Measurements from ENCODE around the gene PAQR6. TPM values are rescaled to one million over a fixed set of nuclear protein-coding genes. Genes with fewer than 3 reads are reported as not detected.

PAQR6 gene
- total and polyA plus RNA-seq, 2 of the 8 experiments (the other 6 are each of a cell fraction or from before 2014, with no cell fraction given), result 7.1 to 11.3 TPM

DNA sequence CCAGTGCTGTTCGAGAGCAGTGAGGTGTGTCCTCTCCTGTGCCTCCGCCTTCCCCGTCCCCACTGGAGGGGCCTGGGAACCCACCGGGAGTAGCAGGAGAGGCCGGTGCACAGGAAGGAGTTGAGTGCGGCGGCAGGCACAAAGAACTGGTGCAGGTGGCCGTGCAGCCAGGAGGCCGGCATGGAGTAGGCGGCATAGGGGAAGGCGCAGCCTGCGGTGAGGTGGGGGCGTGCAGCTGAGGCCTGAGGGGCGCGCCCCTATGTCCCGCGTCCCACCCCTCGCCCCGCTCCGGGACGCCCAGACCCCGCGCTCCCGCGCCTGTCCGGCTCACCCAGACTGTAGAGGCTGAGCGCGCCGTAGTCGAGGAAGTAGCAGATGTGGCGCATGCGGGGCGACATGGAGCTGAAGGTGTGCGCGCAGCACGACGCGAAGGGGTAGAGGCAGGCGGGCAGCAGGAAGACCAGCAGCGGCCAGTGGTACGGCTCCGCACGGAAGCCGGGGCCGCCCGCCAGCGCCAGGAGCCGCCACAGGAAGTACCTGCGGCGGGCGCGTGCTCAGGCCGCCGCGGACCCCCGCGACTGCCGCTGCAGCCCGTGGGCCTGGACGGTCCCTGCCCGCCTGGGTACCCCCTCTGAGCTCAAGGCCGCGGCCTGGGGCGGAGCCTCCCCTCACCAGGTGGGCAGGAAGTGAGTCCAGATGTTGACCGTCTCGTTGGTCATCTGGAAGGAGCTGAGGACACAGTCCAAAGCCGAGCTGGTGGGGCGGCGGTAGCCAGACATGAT lies 2.2 kb downstream of the PAQR6 start (continued):
- TF ChIP-seq SIN3A (conservative IDR thresholded peaks at IDR 0.05 in 1 of 2, IDR thresholded peaks at IDR 0.05 in 1 of 2; ENCODE audit: low read depth in 1 of 2, low read length in 2 of 2), result no peak
- TF ChIP-seq EP300 (IDR thresholded peaks at IDR 0.05; ENCODE audit: borderline replicate concordance in 1 of 2, low read depth in 2 of 2, low read length in 2 of 2), result no peak
- TF ChIP-seq E2F6 (IDR thresholded peaks at IDR 0.05), result peak; percentile 47
- no peak for TF ChIP-seq CHD1 (IDR thresholded peaks at IDR 0.05; ENCODE audit: low read depth, low read length)
- TF ChIP-seq POLR2AphosphoS5 (IDR thresholded peaks at IDR 0.05; ENCODE audit: low read depth, low read length), result peak; percentile 15
- no peak for TF ChIP-seq SAP30 (IDR thresholded peaks at IDR 0.05; ENCODE audit: insufficient read depth, insufficient replicate concordance, low read length)
- no peak for TF ChIP-seq POLR2A (IDR thresholded peaks at IDR 0.05; ENCODE audit: control extremely low read depth in 1 of 2, low read depth in 2 of 2, low read length in 2 of 2)
- no peak for TF ChIP-seq JUN (IDR thresholded peaks at IDR 0.05; ENCODE audit: low read depth, low read length)
- TF ChIP-seq POU5F1 (IDR thresholded peaks at IDR 0.05; ENCODE audit: low read depth, low read length), result no peak
- no peak for TF ChIP-seq SP1 (IDR thresholded peaks at IDR 0.05; ENCODE audit: low read depth, low read length)
